A549 treated with DMSO at 1 μM for 4 hours (cell line): Measurements from ENCODE around the gene RPS21. TPM values are rescaled to one million over a fixed set of nuclear protein-coding genes. Genes with fewer than 3 reads are reported as not detected.

ENCODE experiments used
- total RNA-seq: library from RNA; stranded (reverse); fragments of 200-300 nt; extraction: Qiagen RNA extraction; gene quantifications from 5 replicates; pipeline ENCODE4 v1.2.3, GENCODE V29; 2022; ENCODE audit warnings: low read depth

The RPS21 gene
- 2,494 to 3,216 TPM (median 2,696 TPM) in 5 replicates for total RNA-seq

DNA sequence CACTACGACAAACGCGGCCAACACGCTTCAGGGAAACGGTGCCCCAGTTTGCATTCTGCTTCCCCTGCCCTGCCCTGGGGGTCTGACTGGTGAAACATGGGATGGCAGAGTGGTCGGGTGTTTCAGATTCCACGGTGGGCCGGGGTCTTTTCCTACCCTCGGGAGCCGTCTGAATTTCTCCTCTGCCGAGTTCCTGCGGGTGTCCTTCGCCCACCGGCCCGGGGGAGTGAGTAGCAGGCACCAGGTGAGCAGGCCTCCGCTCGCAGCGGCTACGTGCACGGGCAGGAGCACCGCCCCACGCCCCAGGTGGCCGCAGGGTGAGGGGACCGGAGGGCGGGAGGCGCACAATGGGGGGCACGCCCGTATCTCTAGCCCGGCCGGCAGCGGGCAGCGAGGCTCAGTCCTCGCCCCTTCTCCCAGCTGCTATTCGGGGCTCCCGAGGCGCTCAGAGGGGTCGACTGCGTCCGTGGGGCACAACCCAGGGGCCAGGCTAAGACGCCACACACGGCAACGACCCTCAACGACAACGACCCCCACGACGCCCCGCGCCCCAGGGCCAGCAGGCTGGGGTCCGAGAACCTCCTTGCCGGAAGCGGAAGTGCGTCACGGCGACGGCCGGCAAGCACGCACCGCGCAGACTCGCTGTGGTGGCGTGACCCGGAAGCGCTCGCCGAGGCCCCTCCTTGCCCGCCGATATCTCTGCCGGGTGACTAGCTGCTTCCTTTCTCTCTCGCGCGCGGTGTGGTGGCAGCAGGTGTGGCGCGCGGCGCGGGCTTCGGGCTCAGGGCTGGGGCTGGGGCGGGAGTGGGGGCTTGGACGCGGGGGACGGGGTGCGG lies at the start of gene RPS21:
TSS of gene RPS21 (plus strand) at position 721 of the 836 bp plus-strand sequence. CDS start 236 bp downstream, outside the sequence.

GRCh38 chr20:62367136-62367632 lies 19.7 kb upstream of the RPS21 start, which contains the start of gene LAMA5:
Gene LAMA5, minus strand, starts transcription at chr20:62367312. Its CDS starts 67 bp downstream, at chr20:62367245.

GRCh38 chr20:62407221-62407992 lies 20.5 kb downstream of the RPS21 start, which contains the start of gene CABLES2:
Gene CABLES2, minus strand, starts transcription at chr20:62407285. Its CDS starts 9 bp downstream, at chr20:62407276.

GRCh38 chr20:62427172-62428001 lies 40.5 kb downstream of the RPS21 start, which contains the start of gene RBBP8NL:
Gene RBBP8NL, minus strand, starts transcription at chr20:62427539. Its CDS starts 7,892 bp downstream, at chr20:62419647.

Other genes with a start within 250 kb of the RPS21 start
- 500 to 593 TPM (median 554 TPM) in 5 replicates for gene PSMA7, start 243.7 kb upstream of the RPS21 start, total RNA-seq
- gene SS18L1, start 243.3 kb upstream of the RPS21 start, total RNA-seq = 8.1 to 10.6 TPM (median 9.4 TPM) in 5 replicates
- gene MTG2, start 204.1 kb upstream of the RPS21 start, total RNA-seq = 37.3 to 39.4 TPM (median 38.0 TPM) in 5 replicates
- not detected in 5 replicates for gene HRH3, start 166.8 kb upstream of the RPS21 start, total RNA-seq
- 17.9 to 22.3 TPM (median 18.9 TPM) in 5 replicates for gene OSBPL2, start 148.6 kb upstream of the RPS21 start, total RNA-seq
- 153 to 195 TPM (median 170 TPM) in 5 replicates for gene ADRM1, start 84.1 kb upstream of the RPS21 start, total RNA-seq
- gene LAMA5, start 19.8 kb upstream of the RPS21 start, total RNA-seq = 250 to 425 TPM (median 380 TPM) in 5 replicates
- 4.1 to 5.9 TPM (median 4.7 TPM) in 5 replicates for gene CABLES2, start 20.2 kb downstream of the RPS21 start, total RNA-seq
- gene RBBP8NL, start 40.4 kb downstream of the RPS21 start, total RNA-seq = 0.03 TPM in 1 of 5 replicates, not detected in the others
- 0.46 to 1.1 TPM (median 0.84 TPM) in 5 replicates for gene GATA5, start 88.9 kb downstream of the RPS21 start, total RNA-seq